ENCODE results near the gene EHMT1. TPM values are rescaled to one million over a fixed set of nuclear protein-coding genes. Genes with fewer than 3 reads are reported as not detected.
A peak's percentile ranks its signal among the peaks of the same experiment; 100 is the strongest.

Gene EHMT1
- total RNA-seq, 1 experiment from 2014 or later, result 112 TPM

DNA sequence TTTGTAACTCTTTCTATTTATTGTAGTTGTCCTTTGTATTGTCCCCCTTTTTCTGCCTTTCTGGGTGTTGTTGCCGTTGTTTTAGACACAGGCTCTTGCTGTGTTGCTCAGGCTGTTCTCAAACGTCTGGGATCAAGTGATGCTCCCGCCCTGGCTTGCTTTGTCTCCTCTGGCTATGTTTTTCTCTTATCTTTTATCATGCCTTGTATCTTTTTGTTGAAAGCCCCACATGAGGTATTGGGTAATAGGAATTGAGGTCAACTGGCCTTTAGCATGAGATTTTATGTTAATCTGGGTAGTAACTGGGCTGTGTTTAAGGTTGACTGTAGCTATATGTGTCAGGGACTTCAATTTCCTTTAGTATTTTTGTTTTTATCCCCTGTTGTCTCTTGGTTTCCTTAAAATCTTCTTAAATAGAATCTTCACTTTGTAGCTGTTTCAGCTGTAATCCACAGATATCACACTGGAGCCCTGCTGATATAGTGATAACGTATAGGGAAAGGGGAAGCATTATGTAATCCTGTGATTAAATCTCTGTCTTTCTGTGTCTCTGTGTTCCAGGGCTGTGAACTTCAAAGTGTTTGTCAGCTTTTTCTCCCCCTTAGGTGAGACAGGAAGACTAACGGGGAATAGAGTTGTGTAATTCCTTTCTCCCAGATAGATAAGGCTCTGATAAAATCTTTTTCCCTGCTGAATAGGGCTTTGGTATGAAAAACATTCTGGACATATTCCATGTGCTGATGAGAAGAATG, 232.9 kb downstream of the EHMT1 start:
- Histone ChIP-seq H3K56ac (ENCODE audit: insufficient read length, low read depth, low read length) (no peak overlapping the region), H4K91ac (ENCODE audit: insufficient read length, low read depth, low read length) (no peak overlapping the region), H3K27ac (ENCODE audit: insufficient read length, low read depth, low read length) (no peak overlapping the region), H3K9me3 (ENCODE audit: control insufficient read depth, low read depth, low read length) (no peaks in the 10 kb centered on the region), H3K4me1 (ENCODE audit: insufficient read depth, low read length) (no peaks in the 10 kb centered on the region), H4K20me1 (ENCODE audit: control insufficient read depth, insufficient read depth, insufficient read length) (no peaks in the 10 kb centered on the region), H3K23ac (ENCODE audit: insufficient read length, low read depth, low read length) (no peak overlapping the region), H3K27me3 (ENCODE audit: insufficient read depth, low read length) (no peaks in the 10 kb centered on the region), H3K9ac (ENCODE audit: extremely low read depth, insufficient read length, low read length) (no peak overlapping the region), H2BK12ac (ENCODE audit: insufficient read length, low read depth, low read length) (no peak overlapping the region), H3K18ac (ENCODE audit: insufficient read length, low read depth, low read length) (no peak overlapping the region), H2BK15ac (ENCODE audit: low read depth, low read length) (no peak overlapping the region), H2BK20ac (ENCODE audit: low read depth, low read length, poor library complexity, severe bottlenecking) (no peak overlapping the region), H2AFZ (ENCODE audit: low read length) (no peak overlapping the region), H3K14ac (ENCODE audit: insufficient read depth, low read length) (no peak overlapping the region), H3K23me2 (ENCODE audit: insufficient read length, low read depth, low read length, poor library complexity, severe bottlenecking) (no peaks in the 10 kb centered on the region), H3K4ac (ENCODE audit: low read depth, low read length) (no peak overlapping the region), H2AK5ac (ENCODE audit: insufficient read length, low read length) (no peak overlapping the region), H3K4me2 (ENCODE audit: insufficient read depth, insufficient read length, low read length) (no peak overlapping the region), H4K8ac (replicated peaks; ENCODE audit: insufficient read length, low read depth, low read length) (no peak overlapping the region), H2BK5ac (ENCODE audit: insufficient read length, low read length) (no peak overlapping the region), H3T11ph (ENCODE audit: low read length) (no peak overlapping the region), H3K79me1 (ENCODE audit: insufficient read depth, low read depth, low read length, poor library complexity, severe bottlenecking) (no peaks in the 10 kb centered on the region), H3K79me2 (ENCODE audit: insufficient read depth, low read length) (no peaks in the 10 kb centered on the region), H4K5ac (ENCODE audit: insufficient read length, low read depth, low read length) (no peak overlapping the region), H2BK120ac (ENCODE audit: low read depth, low read length, poor library complexity, severe bottlenecking) (no peak overlapping the region)
- Mint-ChIP-seq H3K27ac (0 out of 7 replicates have a peak overlapping the region, but pooled peaks of 1 of the 3 experiments have one; percentile 4), H3K4me1 (peaks cover 8% of the 10 kb centered on the region in 2 experiments), H3K9me3 (peaks cover 17 to 24% of the 10 kb centered on the region in 2 experiments), H3K4me3 (no peak overlapping the region), H3K27me3 (ENCODE audit: low read depth) (peaks cover 3% of the 10 kb centered on the region), H3K36me3 (ENCODE audit: insufficient read depth in 1 of 3, low read depth in 3 of 3) (peaks cover 0 to 2% (median 0%) of the 10 kb centered on the region in 3 experiments; a peak in 3 of 7 replicates)
- no CpG with 5 or more reads among the region's 5 CpGs for WGBS (ENCODE audit: extremely low coverage, insufficient read length, low lambda C conversion rate)
- DNase-seq, result no peak
- TF ChIP-seq, protein P1, sequence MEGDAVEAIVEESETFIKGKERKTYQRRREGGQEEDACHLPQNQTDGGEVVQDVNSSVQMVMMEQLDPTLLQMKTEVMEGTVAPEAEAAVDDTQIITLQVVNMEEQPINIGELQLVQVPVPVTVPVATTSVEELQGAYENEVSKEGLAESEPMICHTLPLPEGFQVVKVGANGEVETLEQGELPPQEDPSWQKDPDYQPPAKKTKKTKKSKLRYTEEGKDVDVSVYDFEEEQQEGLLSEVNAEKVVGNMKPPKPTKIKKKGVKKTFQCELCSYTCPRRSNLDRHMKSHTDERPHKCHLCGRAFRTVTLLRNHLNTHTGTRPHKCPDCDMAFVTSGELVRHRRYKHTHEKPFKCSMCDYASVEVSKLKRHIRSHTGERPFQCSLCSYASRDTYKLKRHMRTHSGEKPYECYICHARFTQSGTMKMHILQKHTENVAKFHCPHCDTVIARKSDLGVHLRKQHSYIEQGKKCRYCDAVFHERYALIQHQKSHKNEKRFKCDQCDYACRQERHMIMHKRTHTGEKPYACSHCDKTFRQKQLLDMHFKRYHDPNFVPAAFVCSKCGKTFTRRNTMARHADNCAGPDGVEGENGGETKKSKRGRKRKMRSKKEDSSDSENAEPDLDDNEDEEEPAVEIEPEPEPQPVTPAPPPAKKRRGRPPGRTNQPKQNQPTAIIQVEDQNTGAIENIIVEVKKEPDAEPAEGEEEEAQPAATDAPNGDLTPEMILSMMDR (conservative IDR thresholded peaks at IDR 0.05), result no peak

Data from H9 (cell line).